GM12891 (cell line): Measurements from ENCODE around the gene BBC3.

ENCODE experiments used
- DNase-seq: peaks from one replicate; pipeline ENCODE4 v3.0.0; 2011; ENCODE audit warnings: low spot score; ENCODE audit not compliant: insufficient read length
- FAIRE-seq: peaks from 2 replicates; lab custom pipeline; 2011; peaks lifted over from hg19 to GRCh38; lab: Jason Lieb, UNC
- PAX5 ChIP-seq: IDR thresholded peaks from 2 replicates; pipeline ENCODE4 v1.6.1; 2011; ENCODE audit warnings: low read length, moderate library complexity, mild to moderate bottlenecking; ENCODE audit not compliant: insufficient read depth, severe bottlenecking
- POLR2A ChIP-seq: IDR thresholded peaks from 2 replicates; pipeline ENCODE4 v1.6.1; 2011; ENCODE audit warnings: low read depth, low read length, control low read depth
- POLR2AphosphoS5 ChIP-seq: IDR thresholded peaks from 2 replicates; pipeline ENCODE4 v1.6.1; 2011; ENCODE audit warnings: low read depth, low read length, control low read depth
- POU2F2 ChIP-seq: IDR thresholded peaks from 2 replicates; pipeline ENCODE4 v1.6.1; 2011; ENCODE audit warnings: low read depth, mild to moderate bottlenecking, control low read depth, low read length, moderate library complexity
- SPI1 ChIP-seq: IDR thresholded peaks from 2 replicates; pipeline ENCODE4 v1.6.1; 2011; ENCODE audit warnings: low read depth, low read length, control low read depth
- TAF1 ChIP-seq: IDR thresholded peaks from 2 replicates; pipeline ENCODE4 v1.6.1; 2011; ENCODE audit warnings: low read depth, low read length, control low read depth

The BBC3 gene

DNA sequence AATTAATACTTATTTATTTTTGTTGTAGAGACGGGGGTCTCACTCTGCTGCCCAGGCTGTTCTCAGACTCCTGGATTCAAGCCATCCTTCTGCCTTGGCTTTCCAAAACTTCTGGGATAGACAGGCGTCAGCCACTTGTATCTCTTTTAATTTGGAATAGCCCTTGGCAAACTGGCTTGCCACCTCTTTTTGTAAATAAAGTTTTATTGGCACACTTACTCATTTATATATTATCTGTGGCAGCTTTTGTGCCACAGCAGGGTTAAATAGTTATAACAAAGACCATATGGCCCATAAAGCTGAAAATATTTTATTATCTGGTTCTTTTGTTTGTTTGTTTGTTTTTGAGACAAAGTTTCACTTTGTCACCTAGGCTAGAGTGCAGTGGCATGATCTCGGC is 30.5 kb downstream of the BBC3 start:
- FAIRE-seq (no peak), DNase-seq (no peak)
- no peak for TF ChIP-seq PAX5
- no peak for TF ChIP-seq POU2F2
- TF ChIP-seq TAF1 = no peak

GRCh38 chr19:47197141-47197540 is 33.9 kb downstream of the BBC3 start:
- TF ChIP-seq PAX5 (no peak), TAF1 (no peak), POLR2A (no peak), POLR2AphosphoS5 (no peak), SPI1 (no peak)
- no peak for FAIRE-seq
- no peak for DNase-seq

DNA sequence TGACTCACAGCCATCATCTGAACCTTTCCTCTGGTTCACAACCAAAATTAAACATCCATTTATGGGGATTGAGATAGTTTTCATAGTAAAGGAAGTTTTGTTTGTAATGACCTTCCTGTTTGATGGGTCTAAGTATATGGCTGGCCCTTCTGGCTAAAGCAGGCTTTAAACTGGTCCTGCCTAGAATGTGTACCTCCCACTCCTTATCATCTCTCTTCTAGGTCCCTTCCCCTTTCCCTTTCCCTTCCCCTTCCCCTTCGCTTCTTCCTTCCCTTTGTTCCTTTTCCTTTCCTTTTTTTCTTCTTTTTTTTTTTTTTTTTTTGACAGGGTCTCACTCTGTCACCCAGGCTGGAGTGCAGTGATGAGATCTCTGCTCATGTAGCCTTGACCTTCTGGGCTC is 35.6 kb downstream of the BBC3 start:
- DNase-seq (no peak), FAIRE-seq (no peak)
- no peak for TF ChIP-seq POLR2A
- TF ChIP-seq PAX5 = no peak
- no peak for TF ChIP-seq POLR2AphosphoS5
- no peak for TF ChIP-seq TAF1
- no peak for TF ChIP-seq SPI1
- TF ChIP-seq POU2F2 = no peak

DNA sequence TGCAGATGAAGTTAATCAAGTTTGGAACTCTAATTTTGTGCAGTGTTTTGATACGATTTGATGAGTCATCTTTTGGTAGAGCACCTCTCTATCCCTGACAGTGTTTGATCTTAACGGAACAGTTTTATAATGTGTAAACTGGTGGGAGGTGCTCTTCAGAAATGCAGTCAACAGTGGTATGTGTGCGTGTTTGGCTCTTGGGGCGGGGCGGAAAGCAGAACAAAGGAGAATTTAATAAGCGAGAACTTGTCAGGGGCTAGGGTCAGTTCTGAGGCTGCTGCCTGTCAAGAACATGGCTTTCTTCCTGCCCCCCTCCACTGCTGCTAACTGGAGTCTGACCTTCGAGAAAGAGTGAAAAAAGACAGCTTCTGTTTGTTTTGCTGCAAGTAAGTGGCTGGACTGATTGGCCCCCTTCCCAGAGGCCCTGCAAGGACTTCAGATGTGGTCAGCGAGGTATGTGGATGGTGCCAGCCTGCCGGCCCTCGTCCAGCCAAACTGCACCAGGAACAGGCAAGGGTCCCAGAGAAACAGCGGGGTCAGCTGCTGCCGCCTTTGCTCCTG is 40.8 kb downstream of the BBC3 start:
- no peak for DNase-seq
- FAIRE-seq = no peak
- TF ChIP-seq PAX5 (no peak), POLR2A (no peak), TAF1 (no peak), SPI1 (no peak), POU2F2 (no peak), POLR2AphosphoS5 (no peak)

DNA sequence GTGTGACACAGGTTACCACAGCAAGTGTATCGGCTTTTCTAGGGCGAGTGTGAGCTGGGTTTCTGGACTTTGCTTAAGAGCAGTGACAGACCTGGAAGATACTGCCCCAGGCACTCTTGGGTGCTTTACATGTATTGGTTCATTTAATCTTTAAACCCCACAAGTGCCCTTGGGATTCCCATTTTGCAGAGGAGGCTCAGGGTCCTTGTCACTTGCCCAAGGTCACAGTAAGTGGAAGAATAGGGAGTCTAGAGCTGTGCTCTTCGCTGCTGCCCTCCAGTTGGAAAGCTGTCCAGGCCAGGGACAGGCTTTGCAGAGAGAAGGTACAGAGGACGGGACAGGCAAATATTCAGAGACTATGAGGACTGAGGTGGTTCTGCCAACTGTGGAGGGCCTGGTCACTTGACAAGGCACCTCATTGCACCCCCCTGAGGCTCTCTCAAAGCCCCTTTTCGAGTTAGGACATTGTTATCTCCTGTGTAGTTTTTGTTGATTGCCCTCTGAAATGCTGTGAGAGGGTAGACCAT is 42.4 kb downstream of the BBC3 start:
- TF ChIP-seq PAX5 (no peak), POLR2AphosphoS5 (no peak), TAF1 (no peak), SPI1 (no peak), POLR2A (no peak), POU2F2 (no peak)
- DNase-seq (no peak), FAIRE-seq (no peak)

- no peak for DNase-seq
- TF ChIP-seq POLR2A (no peak), POU2F2 (no peak), PAX5 (no peak), POLR2AphosphoS5 (no peak), TAF1 (no peak), SPI1 (no peak)
- no peak for FAIRE-seq
Measured at GRCh38 chr19:47187797-47188196, 43.2 kb downstream of the BBC3 start.

- FAIRE-seq = no peak
- TF ChIP-seq POLR2AphosphoS5 (no peak), PAX5 (no peak), POLR2A (no peak), SPI1 (no peak), POU2F2 (no peak), TAF1 (no peak)
- no peak for DNase-seq
Measured at GRCh38 chr19:47187335-47187655, 43.7 kb downstream of the BBC3 start.

DNA sequence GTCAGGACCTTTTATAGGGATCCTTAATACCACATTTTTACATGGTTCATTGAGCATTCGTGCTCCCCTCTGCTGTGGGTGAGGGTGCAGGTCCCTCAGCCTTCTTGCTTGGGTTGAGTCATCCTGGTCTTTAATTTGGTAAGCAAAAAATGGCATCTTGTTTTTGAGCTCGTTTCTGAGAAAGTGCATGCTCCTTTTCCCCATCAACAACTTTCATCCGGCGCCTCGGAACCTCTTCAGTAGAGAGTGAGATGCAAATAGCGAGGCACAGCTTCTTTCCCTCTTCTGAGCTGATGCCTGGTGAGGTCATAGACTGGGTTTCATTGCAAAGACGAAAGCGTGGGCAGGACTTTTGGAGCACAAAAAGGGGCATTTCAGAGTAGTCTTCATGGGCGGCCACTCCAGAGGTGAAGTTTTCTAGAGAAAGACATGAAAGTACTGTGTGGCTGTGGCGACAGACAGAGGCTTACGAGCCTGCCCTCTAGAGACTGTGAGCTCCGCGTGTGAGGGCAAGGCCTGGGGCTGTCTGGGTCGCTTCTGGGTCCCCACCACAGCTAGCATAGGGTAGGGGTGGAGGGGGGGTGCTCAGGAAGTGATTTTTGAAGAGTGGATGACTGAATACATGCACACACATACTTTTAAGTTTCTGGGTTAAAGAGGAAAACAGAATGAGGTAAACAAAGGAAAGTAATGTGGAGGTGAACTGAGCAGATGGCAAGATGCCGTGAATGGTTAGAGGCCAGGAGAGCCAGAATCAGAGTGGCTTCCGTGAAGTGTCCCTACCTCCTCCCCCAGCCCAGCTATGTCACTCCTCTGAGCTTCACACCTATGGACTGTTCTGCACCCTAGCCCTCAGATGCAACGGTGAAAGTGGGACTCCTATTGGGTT is 44.3 kb downstream of the BBC3 start:
- TF ChIP-seq TAF1 = no peak; the same call in 1 of the 2 replicates
- TF ChIP-seq POU2F2 = peak; percentile 97
- peak; percentile 81 for TF ChIP-seq PAX5
- peak; percentile 64; the same call in 1 of the 2 replicates for TF ChIP-seq POLR2AphosphoS5
- TF ChIP-seq SPI1 = no peak
- 0 out of 2 replicates have a peak, but pooled peaks have one; percentile 51 for TF ChIP-seq POLR2A
- peak; percentile 68 for DNase-seq
- peak; percentile 97 for FAIRE-seq

- FAIRE-seq = no peak
- DNase-seq = no peak
- TF ChIP-seq TAF1 (no peak), POLR2A (no peak), SPI1 (no peak), PAX5 (no peak), POU2F2 (no peak), POLR2AphosphoS5 (no peak)
Measured at GRCh38 chr19:47183601-47184000, 47.4 kb downstream of the BBC3 start.
